GM19035 (cell line): ENCODE data around the gene TSPAN6.

ENCODE experiments used
- ATAC-seq: cut with Tn5 transposase; IDR thresholded peaks from one replicate; pipeline ENCODE4 v1.9.1; 2021; ENCODE audit not compliant: unreplicated experiment

TSPAN6 gene

DNA sequence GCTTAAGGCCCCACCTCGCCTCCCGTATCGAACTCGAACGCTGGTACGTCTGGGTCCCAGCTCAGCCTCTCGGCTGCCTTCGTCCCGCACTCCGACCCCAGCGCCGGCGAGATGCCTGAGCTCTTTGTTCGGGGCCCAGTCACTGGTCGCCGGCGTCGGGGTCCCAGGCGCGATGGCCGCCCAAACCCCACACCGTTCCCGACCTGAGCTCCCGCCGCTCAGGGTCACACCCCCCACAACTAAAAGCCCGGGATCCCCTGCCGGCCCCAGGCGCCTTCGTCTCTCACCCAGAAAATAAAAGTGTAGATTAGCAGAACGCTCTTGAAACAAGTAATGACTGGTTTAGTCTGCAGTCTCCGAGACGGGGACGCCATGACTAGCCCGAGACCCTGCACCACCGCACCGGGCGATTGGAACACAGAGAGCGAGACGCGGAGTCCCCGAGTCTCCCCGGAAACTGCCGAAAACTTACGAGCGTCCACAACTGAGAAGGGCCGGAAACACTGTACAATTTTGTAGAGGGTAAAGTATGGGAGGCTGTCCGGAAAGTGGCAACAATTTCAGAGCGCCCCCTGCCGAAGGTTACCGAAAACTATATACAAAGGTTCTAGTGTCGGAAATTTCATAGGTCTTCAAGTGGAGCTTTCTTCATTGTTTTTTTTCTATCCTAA lies at the start of gene TSPAN6:
Gene TSPAN6, minus strand, starts transcription at position 486 of the 671 bp plus-strand sequence. Its CDS starts 112 bp downstream, at position 374.
- peak; percentile 87 for ATAC-seq

- no peak for ATAC-seq
Measured at GRCh38 chrX:100685997-100686305, 49.3 kb upstream of the TSPAN6 start.

DNA sequence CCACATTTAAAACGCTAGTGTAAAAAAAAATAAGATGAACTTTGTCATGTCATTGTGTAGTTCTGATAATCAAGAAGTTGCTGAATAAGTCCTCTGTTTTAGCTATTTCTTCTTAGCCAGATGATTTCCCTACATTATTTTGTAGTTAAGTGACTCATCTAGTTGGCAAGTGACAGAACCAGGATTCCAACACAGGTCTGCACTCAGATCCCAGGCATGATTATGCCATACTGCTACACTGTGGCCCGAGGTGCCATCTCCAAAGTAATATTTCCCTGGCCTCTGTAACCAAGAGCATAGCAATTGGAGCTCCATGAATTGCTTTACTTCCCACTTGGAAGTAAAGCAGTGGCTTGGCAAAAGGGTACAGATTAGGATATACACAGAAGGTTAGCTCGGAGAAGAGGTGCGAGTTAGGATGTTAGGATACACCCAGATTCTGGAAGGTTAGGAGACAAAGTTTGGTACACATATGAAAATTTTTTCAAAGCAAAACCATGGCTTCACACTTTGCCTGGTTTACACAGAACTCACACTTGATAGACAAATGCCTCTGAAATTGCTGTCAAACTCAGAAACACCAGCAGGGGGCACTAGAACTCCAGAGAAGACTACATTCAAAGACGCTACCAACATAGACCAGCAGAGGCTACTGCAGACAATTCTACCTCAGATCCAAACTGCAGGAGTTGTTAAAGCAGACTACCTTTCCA lies 48.8 kb upstream of the TSPAN6 start:
- peak; percentile 70 for ATAC-seq

DNA sequence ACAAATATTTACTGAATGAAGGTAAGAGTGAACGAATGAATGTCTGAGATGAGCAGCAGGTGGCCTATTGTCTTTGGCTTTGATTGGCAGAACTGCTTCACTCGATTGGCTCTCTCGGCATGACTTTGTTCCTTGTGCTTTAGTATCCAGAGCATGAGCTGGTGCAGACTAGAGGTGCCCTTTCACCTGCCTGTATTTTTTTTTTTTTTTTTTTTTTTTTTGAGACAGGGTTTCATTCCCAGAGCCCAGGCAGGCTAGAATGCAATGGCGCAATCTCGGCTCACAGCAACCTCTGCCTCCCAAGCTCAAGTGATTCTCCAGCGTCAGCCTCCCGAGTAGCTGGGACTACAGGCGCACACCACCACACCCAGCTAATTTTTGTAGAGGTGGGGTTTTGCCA lies 46.3 kb upstream of the TSPAN6 start:
- ATAC-seq: no peak

- ATAC-seq: no peak
Measured at GRCh38 chrX:100681599-100681998, 45.0 kb upstream of the TSPAN6 start.

DNA sequence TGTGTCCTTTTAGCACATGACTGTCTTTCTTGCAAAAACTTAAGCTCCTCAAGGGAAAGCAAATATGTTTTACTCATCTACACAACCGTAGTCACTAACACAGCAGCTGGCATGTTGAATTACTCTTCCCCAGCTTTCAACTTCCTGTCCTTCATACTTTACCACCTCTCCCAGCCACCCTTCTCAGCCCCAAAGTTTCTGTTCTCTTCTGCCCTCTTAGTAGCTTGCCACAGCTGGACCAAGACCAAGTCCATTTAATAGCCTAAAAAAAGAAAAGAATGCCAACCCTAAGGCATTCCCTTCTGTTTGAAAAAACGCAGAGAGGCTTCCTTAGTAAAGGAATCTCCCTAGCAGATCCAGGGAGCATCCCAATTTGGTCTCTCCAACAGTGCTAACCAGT lies 44.1 kb upstream of the TSPAN6 start:
- no peak for ATAC-seq

- no peak for ATAC-seq
Measured at GRCh38 chrX:100677611-100678181, 41.1 kb upstream of the TSPAN6 start.

GRCh38 chrX:100674705-100675104 lies 38.1 kb upstream of the TSPAN6 start:
- no peak for ATAC-seq

DNA sequence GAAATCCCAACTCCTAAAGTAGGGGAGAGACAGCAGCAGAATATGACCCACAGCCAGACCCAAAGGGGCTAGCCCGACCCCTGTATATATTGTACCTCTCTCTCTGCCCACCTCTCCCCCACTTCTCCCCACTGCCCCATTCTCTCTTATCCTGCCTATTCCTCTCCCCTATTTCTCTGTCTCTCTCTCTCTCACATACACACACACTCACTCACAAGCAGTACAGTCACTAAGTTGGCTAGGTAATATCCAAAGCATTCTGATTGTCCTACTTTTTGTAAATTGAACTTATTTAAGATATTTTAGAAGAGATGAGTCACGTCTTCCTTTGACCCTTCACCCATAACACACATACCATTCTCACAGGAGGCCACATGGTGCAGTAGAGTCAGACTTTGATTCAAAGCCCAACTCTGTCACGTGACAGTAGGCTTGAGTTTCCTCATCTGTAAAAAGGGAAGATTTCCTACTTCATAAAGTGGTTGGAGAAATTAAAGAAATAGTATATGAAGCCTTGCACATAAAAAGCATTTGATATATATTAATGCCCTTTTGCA lies 36.9 kb upstream of the TSPAN6 start:
- ATAC-seq: no peak

GRCh38 chrX:100672966-100673365 lies 36.4 kb upstream of the TSPAN6 start:
- ATAC-seq: no peak

DNA sequence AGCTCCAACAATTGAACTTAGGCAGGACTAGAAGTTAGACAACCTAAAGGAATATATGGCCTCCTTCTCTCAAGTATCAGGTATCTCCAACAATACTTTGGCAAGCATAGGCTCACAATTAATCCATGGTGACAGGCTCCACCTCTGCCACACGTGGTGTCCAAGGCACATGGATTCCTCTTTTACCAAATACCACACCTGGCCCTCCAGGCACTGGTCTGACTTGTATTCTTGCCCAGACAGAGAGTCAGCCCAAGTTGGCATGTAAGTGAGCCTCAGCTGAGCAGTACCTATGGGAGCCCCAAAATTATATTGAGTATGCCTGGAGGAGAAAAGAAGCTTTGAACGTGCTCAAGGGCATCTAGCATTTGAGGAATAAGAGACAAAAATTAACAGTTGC lies 27.0 kb upstream of the TSPAN6 start:
- ATAC-seq: no peak

- no peak for ATAC-seq
Measured at GRCh38 chrX:100662796-100663195, 26.2 kb upstream of the TSPAN6 start.

GRCh38 chrX:100662170-100662569 lies 25.6 kb upstream of the TSPAN6 start:
- ATAC-seq: no peak

DNA sequence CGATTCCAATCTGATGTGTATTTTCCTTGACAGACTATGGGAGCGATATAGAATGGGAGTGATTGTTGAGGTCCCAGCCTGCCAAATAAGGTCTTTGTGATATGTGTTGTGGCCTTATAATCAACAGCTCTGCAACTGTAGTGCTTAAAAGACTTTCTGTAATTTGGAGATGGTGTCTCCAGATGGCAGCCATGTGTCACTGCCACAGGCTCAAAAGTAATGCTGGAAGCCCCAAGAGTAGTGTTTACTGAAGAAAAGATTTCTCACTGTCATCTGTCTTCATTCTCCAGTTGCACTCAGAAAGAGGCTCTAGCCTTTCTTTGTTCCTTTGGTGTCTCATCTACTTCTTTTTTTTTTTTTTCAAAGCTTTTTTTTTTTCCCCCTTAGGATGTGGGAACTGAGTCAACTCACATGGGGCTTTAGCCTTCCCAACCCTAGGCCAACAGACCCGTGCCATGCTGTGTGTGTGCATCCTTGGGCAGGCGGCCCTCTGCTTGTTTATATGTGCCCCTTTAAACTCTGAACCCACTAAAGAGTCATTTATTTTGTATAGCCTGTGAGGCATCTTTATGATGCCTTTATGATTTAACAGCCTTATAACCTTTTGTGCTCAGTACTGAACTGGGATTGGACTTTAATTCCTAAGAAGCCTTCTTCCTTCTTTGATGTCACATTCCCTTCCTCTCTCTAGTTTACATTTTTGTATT lies 23.0 kb upstream of the TSPAN6 start:
- ATAC-seq: no peak

- ATAC-seq: no peak
Measured at GRCh38 chrX:100658941-100659381, 22.4 kb upstream of the TSPAN6 start.

DNA sequence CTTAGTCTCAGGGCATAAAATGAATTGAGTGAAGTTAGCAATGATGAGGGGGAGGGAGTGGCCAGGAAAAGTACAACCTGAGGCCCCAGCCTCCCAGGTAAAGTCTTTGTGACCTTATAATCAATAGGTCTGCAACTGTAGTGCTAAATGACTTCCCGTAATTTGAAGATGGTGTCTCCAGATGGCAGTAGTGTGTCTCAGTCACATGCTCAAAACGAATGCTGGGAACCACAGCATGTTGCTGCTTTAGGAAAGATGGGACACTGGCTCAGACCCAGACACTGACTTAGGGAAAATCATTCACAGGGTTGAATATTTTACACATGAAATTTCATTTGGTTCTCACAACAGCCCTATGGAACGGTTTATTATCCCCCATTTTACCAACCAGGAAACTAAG lies 17.7 kb upstream of the TSPAN6 start:
- no peak for ATAC-seq

DNA sequence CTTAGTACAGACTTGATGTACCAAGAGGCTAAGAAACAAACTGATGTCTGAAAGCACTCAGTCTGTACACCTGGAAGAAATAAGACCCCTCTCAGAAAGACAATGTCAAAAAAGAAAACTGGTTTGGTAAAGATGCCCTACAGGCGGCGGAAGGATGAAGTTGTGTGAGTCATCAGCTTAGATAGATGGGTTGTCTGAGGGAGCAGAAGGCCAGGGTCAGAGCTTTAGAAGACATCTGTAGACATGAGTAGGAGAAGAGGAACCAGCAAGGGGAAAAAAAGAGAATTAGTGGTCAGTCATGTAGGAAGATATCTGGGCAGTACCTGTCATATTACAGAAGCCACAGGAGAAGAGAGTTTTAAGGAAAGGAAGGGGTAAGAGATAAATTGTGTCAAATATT lies 15.7 kb upstream of the TSPAN6 start:
- ATAC-seq: no peak

DNA sequence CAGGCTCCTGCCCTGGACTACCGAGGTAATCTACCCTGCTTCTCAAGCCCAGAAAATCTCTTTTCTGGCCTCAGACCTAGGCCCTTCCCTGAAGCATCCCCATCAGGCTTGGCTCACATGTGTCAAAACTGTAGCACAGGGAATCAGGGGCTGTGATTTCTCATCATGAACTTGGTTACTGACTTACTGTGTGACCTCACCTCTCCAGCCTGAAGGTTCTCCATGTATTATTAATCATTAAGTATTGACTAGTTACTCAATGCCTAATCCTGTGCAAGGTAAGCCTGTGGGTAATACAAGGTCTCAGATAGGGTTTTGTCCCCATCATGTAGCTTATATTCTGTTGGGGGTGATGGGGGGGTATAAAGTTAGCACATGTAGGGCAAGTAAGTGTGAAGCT lies 14.2 kb upstream of the TSPAN6 start:
- no peak for ATAC-seq

DNA sequence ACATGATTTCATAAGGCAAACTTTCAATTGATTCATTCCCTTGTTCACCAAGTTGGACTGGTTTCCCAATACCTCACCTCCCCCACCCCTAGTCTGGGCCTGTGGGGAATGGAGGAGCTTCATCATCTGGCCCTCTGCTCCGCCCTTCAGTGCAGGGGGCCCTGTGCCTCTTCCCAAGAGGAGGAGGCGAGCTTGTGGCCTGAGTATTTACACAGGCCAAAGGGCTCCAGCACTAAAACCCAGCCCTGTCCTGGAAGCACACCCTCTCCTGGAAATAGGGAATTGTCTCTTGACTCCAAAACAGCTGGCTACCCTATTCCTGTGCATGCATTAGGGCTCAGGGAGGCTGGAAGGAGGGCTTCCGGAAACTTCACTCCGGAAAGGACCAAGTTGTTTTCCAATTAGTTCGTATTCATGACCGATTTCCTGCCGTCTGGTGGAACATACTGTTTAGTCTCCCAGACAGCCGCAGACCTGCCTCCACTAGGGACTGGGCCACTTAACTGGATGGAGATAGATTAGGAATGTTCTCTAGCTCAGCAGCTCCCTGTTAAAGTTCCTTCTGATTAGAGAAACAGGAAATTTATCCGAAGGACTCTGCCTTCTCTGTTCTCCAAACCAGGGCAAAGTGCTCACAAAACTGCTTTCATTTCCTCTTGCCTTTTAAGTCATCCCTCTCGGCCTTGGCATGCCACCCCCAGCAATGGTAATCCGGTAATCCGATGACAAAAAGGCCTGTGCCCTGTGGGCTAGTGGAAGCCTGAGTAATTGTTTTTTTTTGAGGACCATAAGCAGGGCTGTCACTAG lies 13.1 kb upstream of the TSPAN6 start:
- ATAC-seq: no peak
